IPS-18c (cell line): Measurements from ENCODE around the gene SMIM9.
"Not testable (repeated sequence)": the region's sequence is repeated elsewhere in the genome, so short reads cannot be mapped to it uniquely, and the experiment has no call there.

Experiments
- H3K4me3 ChIP-seq: 2 replicates; pipeline ENCODE4 v1.7.0; 2013; ENCODE audit warnings: low read depth, mild to moderate bottlenecking, low read length, moderate library complexity; ENCODE audit not compliant: insufficient read depth
- H3K9me3 ChIP-seq: one replicate; pipeline ENCODE4 v1.6.1; 2013; ENCODE audit warnings: mild to moderate bottlenecking, low read length, moderate library complexity; ENCODE audit not compliant: control insufficient read depth, insufficient read depth

Gene SMIM9

GRCh38 chrX:154818916-154819770 lies 15.3 kb downstream of the SMIM9 start:
- H3K4me3 ChIP-seq: 0 out of 2 replicates have a peak overlapping the region, but pooled peaks have one; percentile 6
- peaks cover 7% of the 10 kb centered on the region for H3K9me3 ChIP-seq

DNA sequence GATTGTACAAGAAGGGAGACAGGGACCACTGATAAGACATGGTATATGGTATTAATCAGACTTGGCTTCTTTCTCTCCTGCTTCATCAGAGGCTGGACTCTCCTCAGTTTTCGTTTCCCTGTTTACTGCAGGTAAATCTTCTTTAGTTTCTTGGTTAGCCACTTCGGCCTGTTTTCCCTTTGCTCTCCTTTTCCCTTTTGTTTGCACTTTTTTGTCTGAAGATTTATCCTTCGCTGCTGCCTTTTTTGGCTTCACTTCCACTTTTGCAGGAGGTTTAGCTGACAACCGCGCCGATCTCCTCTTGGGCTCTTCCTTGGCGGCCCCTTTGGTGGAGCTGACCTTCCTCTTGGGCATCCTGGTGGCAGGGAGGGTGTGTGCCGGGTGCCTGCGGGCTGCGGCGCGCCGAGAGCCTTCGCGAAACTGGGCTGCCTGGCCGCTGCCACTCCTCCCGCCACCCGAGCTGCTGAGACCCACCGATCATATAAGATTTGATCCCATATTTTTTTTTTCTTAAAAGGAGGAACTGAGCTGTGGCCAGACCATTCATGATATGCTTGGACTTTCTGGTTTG lies 17.3 kb downstream of the SMIM9 start:
- H3K4me3 ChIP-seq: not testable (repeated sequence)

DNA sequence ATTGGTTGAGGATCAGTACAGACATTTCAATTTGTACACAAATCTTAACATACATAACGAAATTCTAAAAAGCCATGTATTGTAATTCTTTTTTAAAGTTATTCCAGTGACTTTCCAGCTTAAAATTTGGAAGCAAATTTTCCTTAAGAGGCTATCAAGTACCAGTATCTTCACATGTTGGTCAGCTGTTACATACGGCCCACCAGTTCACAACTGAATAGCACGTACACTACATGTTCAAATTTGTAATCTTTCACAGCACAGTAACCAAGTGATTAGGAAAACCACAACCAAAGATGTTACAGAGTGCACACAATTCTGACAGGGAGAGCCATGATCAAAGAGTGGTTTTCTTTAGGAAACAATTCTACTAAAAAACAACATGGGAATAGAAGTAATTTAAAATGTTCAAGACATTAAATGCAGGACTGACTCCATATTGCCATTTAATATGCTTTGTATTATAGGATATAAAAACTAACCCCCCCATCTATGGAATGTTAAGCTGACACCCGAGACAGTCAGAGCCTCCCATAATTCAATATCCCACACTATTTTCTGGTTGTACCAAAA lies 18.1 kb downstream of the SMIM9 start:
- H3K4me3 ChIP-seq, H3K9me3 ChIP-seq: not testable (repeated sequence)

More for the DNA sequence above, 17.3 kb downstream of the SMIM9 start:
- H3K9me3 ChIP-seq: not testable (repeated sequence)

GRCh38 chrX:154815274-154815818 lies 19.1 kb downstream of the SMIM9 start:
- Histone ChIP-seq H3K4me3 (no peak overlapping the region), H3K9me3 (peaks cover 5% of the 10 kb centered on the region)

- Histone ChIP-seq H3K9me3 (peaks cover 5% of the 10 kb centered on the region), H3K4me3 (no peak overlapping the region)
Observed at GRCh38 chrX:154813801-154814200, 20.7 kb downstream of the SMIM9 start.

DNA sequence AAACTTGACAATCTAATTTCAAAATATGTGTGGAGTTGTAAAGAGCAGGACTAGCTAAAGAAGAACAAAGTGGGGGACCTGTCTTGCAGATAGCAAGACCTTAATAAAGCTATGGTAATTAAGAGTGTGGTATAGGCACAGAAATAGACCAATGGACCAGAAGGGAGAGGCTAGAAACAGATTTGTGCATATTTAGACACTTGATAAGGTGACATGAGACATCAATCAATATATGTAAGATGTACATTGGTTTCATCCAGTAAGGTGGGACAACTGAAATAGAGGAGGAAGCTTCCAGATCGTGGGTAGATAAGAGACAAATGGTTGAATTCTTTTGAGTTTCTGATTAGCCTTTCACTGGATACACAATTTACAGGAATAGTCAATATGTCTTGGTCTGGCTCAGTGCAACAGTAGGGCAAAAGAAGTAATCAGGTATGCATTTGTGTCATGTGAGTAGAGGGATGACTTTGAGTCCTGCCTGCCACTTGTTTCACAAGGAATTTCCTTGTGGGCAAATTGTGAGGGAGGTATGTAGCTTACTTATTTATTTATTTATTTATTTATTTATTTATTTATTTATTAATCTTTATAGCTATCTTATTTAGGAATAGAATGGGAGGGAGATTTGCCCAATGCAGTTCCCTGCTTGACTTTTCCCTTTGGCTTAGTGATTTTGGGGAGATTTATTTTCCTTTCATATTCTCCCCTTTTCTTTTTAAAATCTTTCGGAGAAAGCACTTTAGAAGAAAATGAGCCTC lies 21.9 kb downstream of the SMIM9 start:
- Histone ChIP-seq H3K4me3 (no peak overlapping the region), H3K9me3 (peaks cover 5% of the 10 kb centered on the region)

- peaks cover 6% of the 10 kb centered on the region for H3K9me3 ChIP-seq
- H3K4me3 ChIP-seq: no peak overlapping the region
Observed at GRCh38 chrX:154809939-154810665, 24.4 kb downstream of the SMIM9 start.

DNA sequence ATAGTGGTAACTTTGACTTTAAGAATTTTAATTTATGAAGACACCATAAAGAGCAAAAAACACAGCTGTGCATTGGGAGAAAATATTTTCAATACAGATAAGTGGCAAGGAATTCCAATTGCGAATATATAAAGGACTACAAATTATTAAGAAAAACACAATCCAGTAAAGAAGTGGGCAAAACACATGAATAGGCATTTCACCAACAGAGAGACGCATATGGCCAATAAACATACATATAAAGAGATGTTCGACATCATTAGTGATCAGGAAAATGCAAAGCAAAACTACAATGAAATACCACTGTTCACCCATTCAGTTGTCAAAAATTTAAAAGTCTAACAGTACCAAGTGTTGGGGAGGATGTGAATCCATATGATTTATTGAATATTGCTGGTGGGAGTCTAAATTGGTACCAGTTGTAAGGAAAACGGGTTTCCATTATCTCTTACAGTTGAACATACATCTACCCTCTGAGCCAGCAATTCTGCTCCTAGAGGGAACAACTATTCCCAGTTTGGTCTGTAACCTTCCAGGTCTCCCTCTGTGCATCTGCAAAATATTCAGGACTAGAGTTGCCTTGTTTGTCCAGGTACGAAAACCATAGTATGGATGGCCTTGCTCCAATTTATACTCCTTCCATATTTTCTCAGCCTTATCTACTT lies 27.5 kb downstream of the SMIM9 start:
- H3K9me3 ChIP-seq: peaks cover 13% of the 10 kb centered on the region

DNA sequence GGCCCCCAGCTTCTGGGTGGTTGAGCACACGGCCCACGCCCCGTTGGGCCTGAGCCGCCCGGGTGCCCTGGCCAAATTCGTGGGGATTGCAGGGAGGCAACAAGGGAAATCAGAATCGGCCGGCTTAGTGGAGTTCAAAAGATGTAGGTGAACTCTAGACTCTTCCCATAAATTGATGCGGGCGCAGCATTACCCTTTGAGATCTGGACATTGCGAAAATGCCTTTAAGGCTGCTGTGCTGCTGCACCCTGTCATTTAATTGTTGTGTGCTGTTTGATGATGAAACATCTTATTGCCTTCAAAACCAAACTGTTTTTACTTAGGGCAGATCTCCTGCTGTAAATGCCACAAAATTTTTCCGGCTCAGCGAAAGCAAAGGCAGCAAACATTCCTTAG lies 28.8 kb downstream of the SMIM9 start:
- H3K4me3 ChIP-seq: peak overlapping the region; percentile 61
- peaks cover 10% of the 10 kb centered on the region for H3K9me3 ChIP-seq

More for the DNA sequence above, 27.5 kb downstream of the SMIM9 start:
- no peak overlapping the region for H3K4me3 ChIP-seq

DNA sequence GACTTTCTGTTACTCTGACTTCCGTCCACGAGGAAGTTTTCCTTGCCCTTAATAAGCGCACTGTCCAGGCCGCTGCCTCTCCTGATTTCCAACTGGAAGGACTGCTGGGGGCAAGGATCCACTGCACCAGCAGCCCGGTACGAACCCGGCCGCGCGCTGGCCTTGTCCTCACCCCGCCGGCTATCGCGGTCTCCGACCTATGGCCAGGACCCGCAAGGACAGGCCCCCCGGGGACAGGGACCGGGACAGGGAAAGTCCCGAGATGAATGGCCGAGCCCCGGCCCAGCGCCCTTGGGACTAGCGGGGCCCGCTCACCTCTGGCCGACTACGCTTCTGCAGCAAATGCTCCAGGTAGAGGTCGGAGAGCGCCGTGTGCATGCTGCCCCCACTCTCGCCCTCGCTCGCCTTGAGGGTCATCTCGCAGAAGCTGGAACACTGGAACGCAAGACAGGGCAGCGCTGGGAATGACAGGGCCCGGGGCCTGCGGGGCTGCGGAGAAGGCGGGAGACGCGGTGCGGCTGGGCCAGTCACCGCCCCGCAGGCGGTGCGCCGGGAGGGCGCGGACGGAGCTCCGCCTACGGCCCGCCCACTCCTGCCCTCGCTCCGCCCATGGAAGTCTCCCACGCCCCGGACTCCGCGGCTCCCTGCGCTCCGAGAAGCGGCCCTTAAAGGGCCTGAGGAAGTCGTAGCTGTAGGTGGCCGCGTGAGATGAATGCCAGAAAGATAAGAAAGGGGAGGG lies 29.3 kb downstream of the SMIM9 start, which contains the start of gene MPP1:
Gene MPP1, minus strand, starts transcription at position 529 of the 739 bp plus-strand sequence. Its CDS starts 112 bp downstream, at position 417.
- Histone ChIP-seq H3K9me3 (peaks cover 10% of the 10 kb centered on the region), H3K4me3 (peak within 1 kb of the TSS; percentile 61)

DNA sequence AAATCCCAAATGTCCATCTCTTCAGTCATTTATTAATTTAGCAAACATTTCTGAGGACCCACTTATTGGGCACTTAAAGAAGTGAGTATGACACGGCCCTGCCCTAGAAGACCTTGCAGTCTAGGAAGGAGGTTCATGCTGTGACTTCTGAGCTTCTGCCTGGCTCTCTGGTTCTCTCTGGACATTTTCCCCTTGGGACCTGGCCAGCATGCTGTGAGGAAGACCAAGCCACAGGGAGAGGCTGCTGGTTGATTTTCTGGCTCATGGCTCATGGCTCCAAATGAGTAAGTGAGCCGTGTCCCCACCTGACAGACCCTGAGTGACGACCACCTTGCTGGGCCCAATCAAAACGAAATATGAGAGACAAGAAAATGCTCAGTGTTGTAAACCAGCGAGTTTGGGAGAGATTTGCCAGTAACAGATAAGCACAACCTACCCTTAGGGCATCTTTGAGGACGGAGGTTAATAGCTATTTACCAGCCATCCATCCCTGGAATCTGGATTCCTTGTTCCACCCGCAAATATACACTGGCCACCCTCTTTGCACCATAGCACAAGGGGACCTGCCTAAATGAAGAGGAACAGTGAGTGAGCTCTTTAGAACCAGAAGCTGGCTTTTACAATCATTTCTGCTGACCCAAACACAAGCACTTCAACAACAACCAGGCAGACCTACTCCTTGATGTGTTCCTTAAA lies 30.1 kb downstream of the SMIM9 start:
- peak overlapping the region; percentile 61 for H3K4me3 ChIP-seq

DNA sequence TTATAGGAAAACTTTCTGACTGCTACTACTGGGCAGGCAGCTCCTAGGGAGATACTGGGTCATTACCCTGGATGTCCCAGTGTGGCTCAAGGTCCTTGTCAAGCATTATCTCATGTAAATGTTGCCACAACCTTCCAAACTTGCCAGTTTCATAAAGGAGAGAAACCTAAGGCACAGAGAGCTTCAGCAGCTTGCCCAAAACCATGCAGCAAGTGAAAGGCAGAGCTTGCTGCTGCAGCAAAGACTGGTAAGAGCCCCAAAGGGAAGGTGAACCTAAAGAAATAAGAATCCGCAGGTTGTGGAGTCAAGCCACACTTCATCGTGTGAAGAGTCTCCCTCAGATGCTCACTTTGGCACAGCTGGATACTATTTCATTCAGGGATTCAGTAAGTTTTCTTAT lies 31.5 kb downstream of the SMIM9 start:
- H3K9me3 ChIP-seq: peaks cover 10% of the 10 kb centered on the region
- no peak overlapping the region for H3K4me3 ChIP-seq

More for the DNA sequence above, 30.1 kb downstream of the SMIM9 start:
- peaks cover 10% of the 10 kb centered on the region for H3K9me3 ChIP-seq

DNA sequence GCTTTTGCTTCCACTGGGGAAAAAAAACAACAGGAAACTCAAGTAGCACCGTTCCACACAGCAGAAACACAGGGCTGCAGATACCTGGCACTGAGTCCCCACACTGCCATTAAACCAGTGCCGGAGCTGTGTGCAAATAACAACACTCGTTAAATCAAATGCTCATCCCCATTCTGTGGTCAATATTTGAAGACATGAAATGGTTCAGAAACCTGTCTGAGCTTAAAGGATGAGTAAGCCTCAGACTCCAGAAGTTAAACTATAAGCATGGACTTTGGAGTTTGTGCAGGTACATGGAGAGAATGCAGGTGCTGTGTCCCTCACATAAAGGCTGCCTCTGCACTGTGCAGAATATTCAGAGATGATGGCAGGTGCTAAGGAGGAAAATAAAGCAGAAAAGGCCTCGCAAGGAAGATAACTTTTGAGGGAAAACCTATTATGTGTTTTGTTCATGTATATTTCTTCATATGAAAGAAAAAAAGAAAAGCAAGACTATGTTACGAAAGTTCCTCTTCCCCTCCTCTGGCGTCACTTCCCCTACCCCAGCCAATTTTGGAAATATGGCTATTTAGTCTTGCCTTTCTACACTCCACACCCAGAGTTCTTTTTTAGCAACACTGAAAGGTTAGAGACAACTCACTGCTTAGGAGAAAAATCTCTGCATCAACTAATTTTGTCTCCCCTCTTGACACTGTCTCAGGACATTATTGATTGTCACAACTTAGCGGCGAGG lies 33.8 kb downstream of the SMIM9 start:
- H3K4me3 ChIP-seq: no peak overlapping the region

DNA sequence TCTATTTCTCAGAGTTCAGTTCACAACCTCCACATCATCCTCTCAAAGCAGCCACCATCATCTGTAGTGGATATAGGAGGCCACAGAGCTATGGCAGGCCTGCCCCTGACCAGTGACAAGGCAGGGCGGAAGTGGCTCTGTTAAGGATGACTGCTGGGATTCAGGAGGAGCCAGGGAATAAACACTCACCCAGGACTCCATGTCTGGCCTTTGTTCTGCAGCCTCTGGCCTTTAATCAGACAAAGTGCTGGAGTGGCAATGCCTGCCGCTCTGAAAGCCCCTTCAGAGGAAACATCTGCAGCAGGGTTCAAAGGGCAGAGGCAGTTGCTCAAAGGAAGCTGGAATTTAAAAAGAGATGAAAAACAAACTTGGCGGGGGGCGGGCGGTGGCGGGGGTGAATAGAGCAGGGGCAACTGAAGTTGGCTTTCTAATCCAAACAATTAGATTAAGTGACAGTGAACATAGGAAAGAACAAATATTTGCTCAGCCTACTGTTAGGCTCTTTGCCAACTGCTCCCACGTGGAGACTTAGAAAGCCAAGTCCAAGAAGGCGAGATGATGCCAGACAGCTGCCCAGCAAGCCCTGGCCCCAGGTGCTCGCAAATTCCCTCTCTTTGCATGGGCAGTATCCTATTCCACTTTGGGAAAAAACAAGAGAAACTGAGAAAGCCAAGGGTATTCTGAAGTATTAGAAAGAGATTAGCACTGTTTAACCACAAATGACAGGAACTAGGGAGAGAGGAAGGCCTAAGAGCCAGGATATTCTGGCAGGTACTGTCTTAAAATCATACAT lies 34.7 kb downstream of the SMIM9 start:
- H3K9me3 ChIP-seq: peaks cover 7% of the 10 kb centered on the region
- H3K4me3 ChIP-seq: no peak overlapping the region; the same call in 1 of the 2 replicates

More for the DNA sequence above, 33.8 kb downstream of the SMIM9 start:
- H3K9me3 ChIP-seq: peaks cover 9% of the 10 kb centered on the region
